ENCODE data around the gene CNN1. TPM values are rescaled to one million over a fixed set of nuclear protein-coding genes. Genes with fewer than 3 reads are reported as not detected.

CNN1 gene
- total and polyA plus RNA-seq, 9 of the 15 experiments (the other 6 are each of a cell fraction or from before 2014, with no cell fraction given), result 0.23 to 10.6 (median 5.2) TPM

- intact Hi-C loops (cut with micrococcal nuclease) (no loop called here), in situ Hi-C loops (cut with MboI) (no loop called here)
- Histone ChIP-seq H3K4me2 (ENCODE audit: insufficient read depth, low read length) (no peak overlapping the region), H3K9me1 (ENCODE audit: control insufficient read depth, insufficient read depth, low read length) (no peaks in the 10 kb centered on the region), H3K79me2 (ENCODE audit: control insufficient read depth, insufficient read depth, low read length) (no peaks in the 10 kb centered on the region), H2AFZ (ENCODE audit: low read depth, low read length) (no peak overlapping the region), H3K9ac (ENCODE audit: insufficient read depth in 1 of 2, low read depth in 2 of 2, low read length in 2 of 2) (no peak overlapping the region), H3K4me1 (replicated peaks in 1 of 2; ENCODE audit: control insufficient read depth in 2 of 2, insufficient read depth in 2 of 2, low read length in 2 of 2) (peaks cover 45 to 68% of the 10 kb centered on the region in 2 experiments), H3K4me3 (no peak overlapping the region), H3K36me3 (ENCODE audit: control insufficient read depth, insufficient read depth, low read length) (no peaks in the 10 kb centered on the region), H3K27ac (ENCODE audit: extremely low read depth, low read depth, low read length) (no peak overlapping the region), H3K9me3 (replicated peaks; ENCODE audit: control insufficient read depth, insufficient read depth, low read depth, low read length) (no peaks in the 10 kb centered on the region), H4K20me1 (replicated peaks; ENCODE audit: control insufficient read depth, insufficient read depth, low read length) (no peaks in the 10 kb centered on the region), H3K27me3 (ENCODE audit: control insufficient read depth in 2 of 2, insufficient read depth in 2 of 2, low read length in 2 of 2) (no peaks in the 10 kb centered on the region)
- ChIA-PET CTCF (ENCODE audit: low intra/inter-chr PET ratio) (no interaction called here), POLR2A (interaction anchor here (0.7 to 1.6 kb wide), 4 partner anchors 10 to 1459 kb away, joined by 3 to 5 read pairs (median 4); no protein-coding TSS in a partner anchor)
- 80% methylated on average over 4 of the region's 4 CpGs for WGBS (ENCODE audit: insufficient coverage, low coverage, missing lambda C conversion rate)
- DNase-seq (ENCODE audit: extremely low read depth in 1 of 4, low spot score in 3 of 4) (no peak), FAIRE-seq (no peak), ATAC-seq (no peak)
- BruUV-seq (replicated peaks), result no TSS peak
- TF ChIP-seq KDM2B (CRISPR knock-in tag; IDR thresholded peaks at IDR 0.05) (no peak), WHSC1 (IDR thresholded peaks at IDR 0.05; ENCODE audit: low read length) (no peak), CSDE1 (IDR thresholded peaks at IDR 0.05) (no peak), ZNF280A (IDR thresholded peaks at IDR 0.05; ENCODE audit: low read depth, partially characterized antibody) (no peak), NCOR1 (IDR thresholded peaks at IDR 0.05) (no peak), SRSF3 (IDR thresholded peaks at IDR 0.05; ENCODE audit: insufficient read depth, low read length) (no peak), GTF2B (IDR thresholded peaks at IDR 0.05; ENCODE audit: extremely low read depth, insufficient read length) (no peak), CC2D1A (IDR thresholded peaks at IDR 0.05) (no peak)
- TF ChIP-seq, protein P1, sequence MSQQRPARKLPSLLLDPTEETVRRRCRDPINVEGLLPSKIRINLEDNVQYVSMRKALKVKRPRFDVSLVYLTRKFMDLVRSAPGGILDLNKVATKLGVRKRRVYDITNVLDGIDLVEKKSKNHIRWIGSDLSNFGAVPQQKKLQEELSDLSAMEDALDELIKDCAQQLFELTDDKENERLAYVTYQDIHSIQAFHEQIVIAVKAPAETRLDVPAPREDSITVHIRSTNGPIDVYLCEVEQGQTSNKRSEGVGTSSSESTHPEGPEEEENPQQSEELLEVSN (IDR thresholded peaks at IDR 0.05; ENCODE audit: borderline replicate concordance in 1 of 2, extremely low read depth in 1 of 2, insufficient read depth in 1 of 2, insufficient read length in 1 of 2, low read depth in 1 of 2, low read length in 1 of 2, poor library complexity in 1 of 2, severe bottlenecking in 1 of 2), result no peak
- TF ChIP-seq, protein P2, sequence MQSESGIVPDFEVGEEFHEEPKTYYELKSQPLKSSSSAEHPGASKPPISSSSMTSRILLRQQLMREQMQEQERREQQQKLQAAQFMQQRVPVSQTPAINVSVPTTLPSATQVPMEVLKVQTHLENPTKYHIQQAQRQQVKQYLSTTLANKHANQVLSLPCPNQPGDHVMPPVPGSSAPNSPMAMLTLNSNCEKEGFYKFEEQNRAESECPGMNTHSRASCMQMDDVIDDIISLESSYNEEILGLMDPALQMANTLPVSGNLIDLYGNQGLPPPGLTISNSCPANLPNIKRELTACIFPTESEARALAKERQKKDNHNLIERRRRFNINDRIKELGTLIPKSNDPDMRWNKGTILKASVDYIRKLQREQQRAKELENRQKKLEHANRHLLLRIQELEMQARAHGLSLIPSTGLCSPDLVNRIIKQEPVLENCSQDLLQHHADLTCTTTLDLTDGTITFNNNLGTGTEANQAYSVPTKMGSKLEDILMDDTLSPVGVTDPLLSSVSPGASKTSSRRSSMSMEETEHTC (IDR thresholded peaks at IDR 0.05), result no peak
- TF ChIP-seq, protein P3, sequence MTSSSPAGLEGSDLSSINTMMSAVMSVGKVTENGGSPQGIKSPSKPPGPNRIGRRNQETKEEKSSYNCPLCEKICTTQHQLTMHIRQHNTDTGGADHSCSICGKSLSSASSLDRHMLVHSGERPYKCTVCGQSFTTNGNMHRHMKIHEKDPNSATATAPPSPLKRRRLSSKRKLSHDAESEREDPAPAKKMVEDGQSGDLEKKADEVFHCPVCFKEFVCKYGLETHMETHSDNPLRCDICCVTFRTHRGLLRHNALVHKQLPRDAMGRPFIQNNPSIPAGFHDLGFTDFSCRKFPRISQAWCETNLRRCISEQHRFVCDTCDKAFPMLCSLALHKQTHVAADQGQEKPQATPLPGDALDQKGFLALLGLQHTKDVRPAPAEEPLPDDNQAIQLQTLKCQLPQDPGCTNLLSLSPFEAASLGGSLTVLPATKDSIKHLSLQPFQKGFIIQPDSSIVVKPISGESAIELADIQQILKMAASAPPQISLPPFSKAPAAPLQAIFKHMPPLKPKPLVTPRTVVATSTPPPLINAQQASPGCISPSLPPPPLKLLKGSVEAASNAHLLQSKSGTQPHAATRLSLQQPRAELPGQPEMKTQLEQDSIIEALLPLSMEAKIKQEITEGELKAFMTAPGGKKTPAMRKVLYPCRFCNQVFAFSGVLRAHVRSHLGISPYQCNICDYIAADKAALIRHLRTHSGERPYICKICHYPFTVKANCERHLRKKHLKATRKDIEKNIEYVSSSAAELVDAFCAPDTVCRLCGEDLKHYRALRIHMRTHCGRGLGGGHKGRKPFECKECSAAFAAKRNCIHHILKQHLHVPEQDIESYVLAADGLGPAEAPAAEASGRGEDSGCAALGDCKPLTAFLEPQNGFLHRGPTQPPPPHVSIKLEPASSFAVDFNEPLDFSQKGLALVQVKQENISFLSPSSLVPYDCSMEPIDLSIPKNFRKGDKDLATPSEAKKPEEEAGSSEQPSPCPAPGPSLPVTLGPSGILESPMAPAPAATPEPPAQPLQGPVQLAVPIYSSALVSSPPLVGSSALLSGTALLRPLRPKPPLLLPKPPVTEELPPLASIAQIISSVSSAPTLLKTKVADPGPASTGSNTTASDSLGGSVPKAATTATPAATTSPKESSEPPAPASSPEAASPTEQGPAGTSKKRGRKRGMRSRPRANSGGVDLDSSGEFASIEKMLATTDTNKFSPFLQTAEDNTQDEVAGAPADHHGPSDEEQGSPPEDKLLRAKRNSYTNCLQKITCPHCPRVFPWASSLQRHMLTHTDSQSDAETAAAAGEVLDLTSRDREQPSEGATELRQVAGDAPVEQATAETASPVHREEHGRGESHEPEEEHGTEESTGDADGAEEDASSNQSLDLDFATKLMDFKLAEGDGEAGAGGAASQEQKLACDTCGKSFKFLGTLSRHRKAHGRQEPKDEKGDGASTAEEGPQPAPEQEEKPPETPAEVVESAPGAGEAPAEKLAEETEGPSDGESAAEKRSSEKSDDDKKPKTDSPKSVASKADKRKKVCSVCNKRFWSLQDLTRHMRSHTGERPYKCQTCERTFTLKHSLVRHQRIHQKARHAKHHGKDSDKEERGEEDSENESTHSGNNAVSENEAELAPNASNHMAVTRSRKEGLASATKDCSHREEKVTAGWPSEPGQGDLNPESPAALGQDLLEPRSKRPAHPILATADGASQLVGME (CRISPR knock-in tag; IDR thresholded peaks at IDR 0.05), result no peak
Measured at GRCh38 chr19:11580116-11580515, 41.5 kb downstream of the CNN1 start.
